Astrocyte of the cerebellum (primary cell): Measurements from ENCODE around the gene OR8B3.

Experiments
- DNase-seq: peaks from one replicate; pipeline ENCODE4 v3.0.0-alpha.2; 2011; ENCODE audit warnings: low read depth
- H3K4me3 ChIP-seq: 2 replicates; pipeline ENCODE4 v1.5.1; 2011; ENCODE audit warnings: mild to moderate bottlenecking, low read depth, low read length, moderate library complexity
- in situ Hi-C: cut with HindIII; loops from 2 replicates; pipeline ENCODE4 v1.10.0; 2017; ENCODE audit warnings: low sequenced_read_pairs
- TF ChIP-seq, protein P1 (sequence below): IDR thresholded peaks from 2 replicates; pipeline ENCODE4 v1.5.1; 2012; ENCODE audit warnings: low read length, low read depth, moderate library complexity, mild to moderate bottlenecking; ENCODE audit errors: missing control alignments

OR8B3 gene

DNA sequence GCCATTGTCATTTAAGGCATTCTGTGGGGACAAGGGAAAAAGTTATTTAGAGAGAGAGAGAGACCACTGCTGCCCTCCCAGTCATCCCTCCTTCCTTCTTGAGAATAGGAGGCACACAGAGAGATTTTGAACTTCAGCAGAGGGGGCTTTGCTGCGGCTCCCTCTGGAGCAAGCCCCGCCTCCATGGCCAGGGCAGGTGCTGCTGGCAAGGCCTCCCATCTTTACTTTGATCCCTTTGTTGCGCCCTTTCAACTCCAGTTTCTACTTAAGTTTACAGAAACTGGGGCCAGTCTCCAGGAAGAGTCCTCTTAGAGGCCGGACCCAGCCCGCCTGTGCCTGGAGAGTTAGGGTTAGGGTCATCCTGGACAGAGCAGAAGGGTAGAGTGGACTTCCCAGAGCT is 42.3 kb upstream of the OR8B3 start:
- in situ Hi-C loops, result no loop called here
- H3K4me3 ChIP-seq, result no peak overlapping the region
- no peak for DNase-seq
- TF ChIP-seq, protein P1, sequence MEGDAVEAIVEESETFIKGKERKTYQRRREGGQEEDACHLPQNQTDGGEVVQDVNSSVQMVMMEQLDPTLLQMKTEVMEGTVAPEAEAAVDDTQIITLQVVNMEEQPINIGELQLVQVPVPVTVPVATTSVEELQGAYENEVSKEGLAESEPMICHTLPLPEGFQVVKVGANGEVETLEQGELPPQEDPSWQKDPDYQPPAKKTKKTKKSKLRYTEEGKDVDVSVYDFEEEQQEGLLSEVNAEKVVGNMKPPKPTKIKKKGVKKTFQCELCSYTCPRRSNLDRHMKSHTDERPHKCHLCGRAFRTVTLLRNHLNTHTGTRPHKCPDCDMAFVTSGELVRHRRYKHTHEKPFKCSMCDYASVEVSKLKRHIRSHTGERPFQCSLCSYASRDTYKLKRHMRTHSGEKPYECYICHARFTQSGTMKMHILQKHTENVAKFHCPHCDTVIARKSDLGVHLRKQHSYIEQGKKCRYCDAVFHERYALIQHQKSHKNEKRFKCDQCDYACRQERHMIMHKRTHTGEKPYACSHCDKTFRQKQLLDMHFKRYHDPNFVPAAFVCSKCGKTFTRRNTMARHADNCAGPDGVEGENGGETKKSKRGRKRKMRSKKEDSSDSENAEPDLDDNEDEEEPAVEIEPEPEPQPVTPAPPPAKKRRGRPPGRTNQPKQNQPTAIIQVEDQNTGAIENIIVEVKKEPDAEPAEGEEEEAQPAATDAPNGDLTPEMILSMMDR, result no peak

DNA sequence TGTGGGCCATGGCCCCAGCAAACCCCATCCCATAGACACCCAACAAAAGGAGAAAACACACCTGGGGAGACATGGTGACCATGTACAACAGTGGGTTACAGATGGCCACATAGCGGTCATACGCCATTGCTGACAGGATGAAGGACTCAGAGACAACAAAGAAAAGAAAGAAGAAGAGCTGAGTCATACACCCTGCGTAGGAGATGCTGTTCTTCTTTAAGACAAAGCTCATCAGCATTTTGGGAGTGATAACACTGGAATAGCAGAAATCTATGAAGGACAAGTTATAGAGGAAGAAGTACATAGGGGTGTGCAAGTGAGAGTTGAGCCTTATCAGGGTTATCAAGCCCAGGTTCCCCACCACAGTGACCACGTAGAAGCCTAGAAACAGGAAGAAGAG is 41.8 kb upstream of the OR8B3 start:
- in situ Hi-C loops, result no loop called here
- TF ChIP-seq, protein P1, result no peak
- no peak overlapping the region for H3K4me3 ChIP-seq
- no peak for DNase-seq

DNA sequence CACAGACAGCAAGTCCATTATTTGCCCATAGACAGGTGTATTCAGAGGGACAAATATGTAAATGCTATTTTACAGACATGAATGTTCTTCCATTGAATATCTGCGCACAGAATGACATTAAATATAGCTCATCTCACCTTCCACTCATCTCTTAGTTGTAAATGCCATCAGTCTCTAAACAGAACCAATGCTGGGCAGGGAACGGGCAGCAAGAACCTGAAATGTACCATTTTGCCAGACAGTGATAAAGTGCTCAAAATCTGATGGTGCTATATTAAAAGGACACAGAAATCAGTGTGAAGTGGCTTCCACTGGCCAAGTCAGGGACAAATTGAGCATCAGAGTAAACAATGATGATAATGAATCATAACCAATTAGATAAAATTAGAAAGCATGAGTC is 35.9 kb upstream of the OR8B3 start:
- H3K4me3 ChIP-seq, result no peak overlapping the region
- no peak for DNase-seq
- TF ChIP-seq, protein P1, result no peak
- in situ Hi-C loops, result no loop called here

DNA sequence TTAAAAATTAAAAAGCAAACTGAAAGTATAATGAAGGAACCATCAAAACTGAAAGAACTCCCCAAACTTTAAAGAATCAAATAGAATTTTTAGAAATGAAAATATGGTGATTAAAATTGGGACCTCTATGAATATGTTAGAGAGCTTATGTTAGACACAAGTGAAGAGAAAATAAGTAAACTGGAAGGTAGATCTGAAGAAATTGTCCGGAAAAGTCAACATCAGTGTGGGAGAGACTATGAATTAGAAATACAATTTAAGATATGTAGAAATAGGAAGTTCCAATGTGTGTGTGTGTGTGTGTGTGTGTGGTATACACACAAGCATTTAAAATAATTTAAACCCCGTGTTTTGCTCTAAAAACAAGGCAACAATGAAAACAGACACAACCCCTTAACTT is 30.8 kb upstream of the OR8B3 start:
- in situ Hi-C loops, result no loop called here
- no peak for DNase-seq
- TF ChIP-seq, protein P1, result no peak
- H3K4me3 ChIP-seq, result no peak overlapping the region

DNA sequence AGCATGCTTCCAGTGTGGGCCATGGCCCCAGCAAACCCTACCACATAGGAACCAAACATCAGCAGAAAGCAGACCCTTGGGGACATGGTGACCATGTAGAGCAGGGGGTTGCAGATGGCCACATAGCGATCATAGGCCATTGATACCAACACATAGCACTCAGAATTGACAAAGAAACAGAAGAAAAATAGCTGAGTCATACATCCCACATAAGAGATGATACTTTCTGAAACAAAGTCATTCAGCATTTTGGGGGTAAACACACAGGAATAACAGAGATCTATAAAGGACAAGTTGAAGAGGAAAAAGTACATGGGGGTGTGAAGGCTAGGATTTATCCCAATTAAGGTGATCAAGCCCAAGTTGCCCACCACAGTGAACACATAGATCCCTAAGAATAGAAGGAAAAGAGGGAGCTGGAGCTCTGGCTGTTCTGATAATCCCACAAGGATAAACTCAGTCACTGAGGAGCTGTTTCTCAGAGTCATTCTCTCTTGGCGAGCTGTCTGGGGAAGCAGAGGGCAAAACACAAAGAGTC is 25.6 kb upstream of the OR8B3 start, which contains the start of gene OR8B4:
OR8B4 (minus strand) TSS at position 488 of the 538 bp plus-strand sequence; CDS start at position 488, 0 bp downstream.
- DNase-seq, result no peak
- in situ Hi-C loops, result no loop called here
- H3K4me3 ChIP-seq, result no peak within 1 kb of the TSS
- TF ChIP-seq, protein P1, result no peak

DNA sequence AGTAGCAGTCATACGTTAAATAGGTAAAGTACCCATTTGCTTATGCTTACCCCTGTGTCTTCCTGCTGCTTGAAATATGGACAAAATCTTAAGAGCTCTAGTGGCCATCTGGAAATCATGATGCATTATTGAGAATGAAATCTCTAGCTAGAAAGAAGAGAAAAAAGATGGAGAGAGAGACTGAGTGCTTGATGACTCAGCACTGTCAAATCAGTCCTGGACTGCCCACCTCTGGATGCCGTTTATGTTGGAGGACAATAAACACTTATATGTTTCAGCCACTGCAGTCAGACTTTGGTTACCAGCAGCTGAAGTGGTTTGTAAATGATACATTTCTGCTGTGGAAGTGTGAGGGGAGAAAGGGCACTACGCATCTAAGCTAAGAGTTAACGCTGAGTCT is 22.2 kb upstream of the OR8B3 start:
- TF ChIP-seq, protein P1, result no peak
- in situ Hi-C loops, result no loop called here
- no peak for DNase-seq
- H3K4me3 ChIP-seq, result no peak overlapping the region
